Cardiac fibroblast (primary cell): ENCODE data around the gene POLE.

ENCODE experiments used
- DNase-seq, 2 donors: peaks; one replicate each; pipeline versions ENCODE4 v3.0.0 to v3.0.0-alpha.2; 2010; ENCODE audit warnings: low read depth in 2 of 2
- H3K4me3 ChIP-seq, 2 donors: replicated peaks in 1 of 2; 1 replicate in 1 of 2; 2 replicates in 1 of 2; pipeline ENCODE4 v1.5.1; 2011; ENCODE audit warnings: low read depth in 2 of 2, low read length in 2 of 2, mild to moderate bottlenecking in 2 of 2, moderate library complexity in 1 of 2
- TF ChIP-seq, protein P1 (sequence below): IDR thresholded peaks from one replicate; pipeline ENCODE4 v1.5.1; 2011; ENCODE audit warnings: low read depth, mild to moderate bottlenecking, low read length, inconsistent platforms

Gene POLE

DNA sequence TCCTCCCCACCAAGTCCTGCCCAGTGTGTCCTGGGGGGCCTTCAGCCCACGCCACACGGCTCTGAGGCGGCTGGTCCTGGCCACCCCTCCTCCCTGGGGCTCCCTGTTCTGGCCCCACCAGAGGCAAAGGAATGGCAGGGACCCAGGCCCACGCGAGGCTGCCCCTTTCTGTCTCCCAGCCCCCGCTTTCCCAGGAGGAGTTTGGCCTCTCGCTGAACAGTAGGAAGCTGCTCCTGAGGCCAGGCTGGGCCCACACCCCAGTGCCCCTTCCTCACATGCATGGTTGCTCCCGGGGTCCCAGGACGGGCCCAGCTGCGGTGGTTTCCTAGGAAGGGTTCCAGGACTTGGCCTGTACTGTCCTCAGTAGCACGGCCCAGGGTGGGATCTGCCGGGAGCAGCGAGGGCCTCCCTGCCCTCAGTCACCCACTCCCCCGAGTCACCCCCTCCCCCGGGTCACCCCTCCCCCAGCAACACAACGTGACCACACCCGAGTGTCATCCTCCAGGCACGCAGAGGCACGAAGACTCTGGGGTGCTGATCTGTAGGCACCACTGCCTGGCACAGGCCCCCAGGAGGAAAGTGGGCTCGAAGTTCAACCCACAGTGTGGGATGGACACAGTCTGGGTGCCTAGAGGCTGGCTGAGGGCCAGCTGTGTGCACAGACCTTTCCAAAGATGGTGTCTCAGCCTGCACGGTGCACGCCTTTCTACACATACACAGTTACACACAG lies 109.8 kb downstream of the POLE start:
- TF ChIP-seq, protein P1, sequence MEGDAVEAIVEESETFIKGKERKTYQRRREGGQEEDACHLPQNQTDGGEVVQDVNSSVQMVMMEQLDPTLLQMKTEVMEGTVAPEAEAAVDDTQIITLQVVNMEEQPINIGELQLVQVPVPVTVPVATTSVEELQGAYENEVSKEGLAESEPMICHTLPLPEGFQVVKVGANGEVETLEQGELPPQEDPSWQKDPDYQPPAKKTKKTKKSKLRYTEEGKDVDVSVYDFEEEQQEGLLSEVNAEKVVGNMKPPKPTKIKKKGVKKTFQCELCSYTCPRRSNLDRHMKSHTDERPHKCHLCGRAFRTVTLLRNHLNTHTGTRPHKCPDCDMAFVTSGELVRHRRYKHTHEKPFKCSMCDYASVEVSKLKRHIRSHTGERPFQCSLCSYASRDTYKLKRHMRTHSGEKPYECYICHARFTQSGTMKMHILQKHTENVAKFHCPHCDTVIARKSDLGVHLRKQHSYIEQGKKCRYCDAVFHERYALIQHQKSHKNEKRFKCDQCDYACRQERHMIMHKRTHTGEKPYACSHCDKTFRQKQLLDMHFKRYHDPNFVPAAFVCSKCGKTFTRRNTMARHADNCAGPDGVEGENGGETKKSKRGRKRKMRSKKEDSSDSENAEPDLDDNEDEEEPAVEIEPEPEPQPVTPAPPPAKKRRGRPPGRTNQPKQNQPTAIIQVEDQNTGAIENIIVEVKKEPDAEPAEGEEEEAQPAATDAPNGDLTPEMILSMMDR: no peak
- no peak overlapping the region for H3K4me3 ChIP-seq
- DNase-seq: no peak

DNA sequence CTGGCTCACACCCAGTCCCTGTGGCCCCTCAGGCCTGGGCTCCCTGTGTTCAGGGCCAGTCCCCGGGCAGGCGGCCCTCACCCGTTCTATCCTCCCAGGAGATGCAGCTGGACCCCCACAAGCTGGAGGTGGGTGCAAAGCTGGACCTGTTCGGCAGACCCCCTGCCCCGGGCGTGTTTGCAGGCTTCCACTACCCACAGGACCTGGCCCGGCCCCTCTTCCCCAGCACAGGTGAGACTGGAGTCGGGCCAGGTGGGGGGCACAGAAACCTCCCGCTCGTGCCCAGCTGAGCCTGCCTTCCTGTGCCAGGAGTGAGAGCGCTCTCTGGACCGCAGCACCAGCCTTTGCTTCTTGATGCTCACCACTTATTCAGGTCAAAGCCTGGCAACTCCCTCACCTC lies 110.4 kb downstream of the POLE start:
- H3K4me3 ChIP-seq: no peak overlapping the region
- DNase-seq: no peak

DNA sequence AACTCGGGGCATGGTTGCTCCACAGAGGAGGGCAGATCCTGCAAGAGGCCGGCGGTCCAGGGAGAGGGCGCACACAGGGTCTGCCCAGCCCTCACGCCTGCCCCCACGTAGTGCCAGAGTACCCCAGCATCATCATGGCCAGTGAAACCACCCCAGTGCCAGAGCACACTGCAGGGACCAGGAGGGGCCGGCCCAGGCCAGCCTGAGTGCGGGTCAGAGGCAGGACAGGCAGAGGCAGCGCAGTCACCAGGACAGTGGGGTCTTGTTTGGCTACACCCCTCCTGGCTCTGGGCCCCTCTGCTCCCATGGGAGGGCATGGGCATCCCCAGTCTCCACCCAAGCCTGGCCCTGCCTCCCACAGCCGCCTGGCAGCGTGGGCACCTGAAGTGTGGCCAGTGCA lies 111.5 kb downstream of the POLE start:
- TF ChIP-seq, protein P1: no peak
- no peak overlapping the region for H3K4me3 ChIP-seq
- DNase-seq: no peak

More for the DNA sequence above, 110.4 kb downstream of the POLE start:
- TF ChIP-seq, protein P1: no peak

DNA sequence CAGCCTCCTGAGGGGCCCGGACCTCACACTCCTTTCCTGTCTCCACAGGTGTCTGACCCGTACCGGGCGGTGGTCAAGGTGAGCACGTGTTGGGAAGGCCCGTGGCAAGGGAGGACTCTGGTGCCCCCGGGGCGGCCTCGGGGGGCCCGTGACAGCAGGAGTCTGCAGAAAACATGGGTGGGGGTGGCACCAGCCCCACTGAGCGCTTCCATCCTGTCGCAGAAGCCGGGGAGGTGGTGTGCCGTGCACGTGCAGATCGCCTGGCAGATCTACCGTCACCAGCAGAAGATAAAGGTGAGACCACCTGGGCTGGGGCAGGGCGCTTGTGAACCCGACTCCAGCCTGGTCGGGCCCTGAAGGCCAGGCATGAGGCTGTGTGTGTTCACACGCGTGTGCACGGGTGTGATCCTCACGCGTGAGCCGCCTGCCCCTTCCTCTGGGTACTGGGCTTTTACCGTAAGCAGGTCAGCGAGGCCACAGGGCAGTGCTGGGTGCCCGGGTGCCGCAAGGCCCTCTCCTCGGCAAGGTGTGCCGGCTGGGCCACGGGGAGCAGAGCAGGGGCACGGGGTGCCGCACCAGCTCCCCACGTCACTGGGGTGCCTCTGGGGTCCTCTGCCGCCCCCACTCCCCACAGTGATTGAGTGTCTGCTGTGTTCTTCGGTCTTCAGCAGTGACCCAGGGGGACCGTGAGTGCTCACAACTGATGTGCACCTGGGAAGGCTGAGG lies 112.7 kb downstream of the POLE start:
- TF ChIP-seq, protein P1: no peak
- H3K4me3 ChIP-seq: no peak overlapping the region
- no peak for DNase-seq
